ENCODE data around the gene SCMH1. TPM values are rescaled to one million over a fixed set of nuclear protein-coding genes. Genes with fewer than 3 reads are reported as not detected.
A peak's percentile ranks its signal among the peaks of the same experiment; 100 is the strongest.

Gene SCMH1
- total and polyA plus RNA-seq, 2 of the 4 experiments (the other 2 are of a cell fraction), result 9.0 to 19.4 TPM

DNA sequence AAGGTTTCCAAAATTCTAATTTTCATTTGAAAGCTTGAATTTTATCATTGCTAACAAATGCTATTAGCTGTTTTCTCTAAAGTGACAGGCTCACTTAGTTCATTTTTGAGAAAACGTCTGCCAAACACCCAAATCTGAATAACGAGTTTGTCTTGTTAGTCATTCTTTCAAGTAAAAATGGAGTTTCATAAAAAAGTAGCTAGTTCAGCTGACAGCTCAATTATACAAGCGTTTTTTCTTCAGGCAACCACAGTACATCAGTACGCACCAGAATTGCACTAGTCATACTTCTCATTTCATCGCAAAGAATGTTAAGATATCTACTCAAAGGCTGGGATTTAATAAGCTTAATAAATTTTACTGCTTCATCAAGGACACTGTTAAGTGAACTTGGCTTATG lies 148.3 kb downstream of the SCMH1 start:
- Histone ChIP-seq H3K9ac (ENCODE audit: low read depth, low read length) (no peak overlapping the region), H3K18ac (ENCODE audit: low read depth, low read length) (no peak overlapping the region), H3K79me1 (ENCODE audit: low read depth in 1 of 2, low read length in 2 of 2) (no peaks in the 10 kb centered on the region; a peak in 1 of 4 replicates), H3K4ac (ENCODE audit: low read depth, low read length) (no peak overlapping the region), H3K36me3 (ENCODE audit: control insufficient read depth, insufficient read depth, low read length) (no peaks in the 10 kb centered on the region), H3K4me3 (ENCODE audit: insufficient read depth, low read depth, low read length) (no peak overlapping the region), H3K9me1 (ENCODE audit: insufficient read depth, low read length) (no peaks in the 10 kb centered on the region), H3K4me1 (ENCODE audit: control insufficient read depth, insufficient read depth, low read length) (0 out of 2 replicates have a peak, but pooled peaks cover 1% of the 10 kb centered on the region), H3K27ac (ENCODE audit: insufficient read depth, low read length) (no peak overlapping the region), H2AK5ac (ENCODE audit: low read depth, low read length) (no peak overlapping the region), H3K27me3 (ENCODE audit: control insufficient read depth, insufficient read depth, low read length) (no peaks in the 10 kb centered on the region), H2BK120ac (ENCODE audit: low read depth, low read length) (no peak overlapping the region), H4K8ac (ENCODE audit: low read depth in 2 of 2, low read length in 2 of 2) (no peak overlapping the region), H2AK9ac (replicated peaks; ENCODE audit: low read depth, low read length, poor library complexity) (no peak overlapping the region), H4K91ac (ENCODE audit: insufficient read depth, low read depth, low read length) (no peak overlapping the region), H4K20me1 (ENCODE audit: insufficient read depth, low read length) (no peaks in the 10 kb centered on the region), H3K23ac (ENCODE audit: low read depth, low read length) (no peak overlapping the region), H3K56ac (ENCODE audit: extremely low read depth, insufficient read depth, low read length) (no peak overlapping the region), H2BK5ac (ENCODE audit: low read depth, low read length, poor library complexity, severe bottlenecking) (no peak overlapping the region), H3K14ac (replicated peaks; ENCODE audit: low read depth, low read length) (no peak overlapping the region), H3K9me3 (ENCODE audit: control insufficient read depth, insufficient read depth, low read length) (no peaks in the 10 kb centered on the region), H4K5ac (ENCODE audit: low read depth, low read length) (no peak overlapping the region), H2BK15ac (ENCODE audit: low read depth, low read length) (no peak overlapping the region), H3K4me2 (ENCODE audit: low read depth, low read length) (no peak overlapping the region), H2BK20ac (ENCODE audit: low read depth, low read length) (no peak overlapping the region), H2AFZ (replicated peaks; ENCODE audit: low read length, poor library complexity) (no peak overlapping the region)
- no CpG with 5 or more reads among the region's 5 CpGs for WGBS, 2 experiments (ENCODE audit: extremely low coverage in 2 of 2, insufficient read length in 1 of 2)
- BruUV-seq (replicated peaks), result no TSS peak
- dilution Hi-C loops (cut with HindIII; ENCODE audit: low sequenced_read_pairs, unreplicated experiment), result no loop called here
- ChIA-PET POLR2A (ENCODE audit: unreplicated experiment) (interaction anchor here (0.8 kb wide), 1 partner anchor 11 kb away, joined by 3 read pairs; no protein-coding TSS in a partner anchor), CTCF (no interaction called here)
- intact Hi-C loops (cut with micrococcal nuclease), result no loop called here
- in situ Hi-C loops (cut with MboI; ENCODE audit: low sequenced_read_pairs), result no loop called here
- TF ChIP-seq RAD21 (IDR thresholded peaks at IDR 0.05; ENCODE audit: low read length), result no peak
- no peak for ATAC-seq (ENCODE audit: low read depth)
- DNase-seq, result peak; percentile 4

Measured in IMR-90 (cell line).